T follicular helper cell (primary cell): ENCODE results near the gene CTNNBL1.
"Not testable (repeated sequence)": the region's sequence is repeated elsewhere in the genome, so short reads cannot be mapped to it uniquely, and the experiment has no call there.

ENCODE experiments used
- DNase-seq: peaks from one replicate; pipeline ENCODE4 v3.0.0-alpha.2; 2020; ENCODE audit warnings: low read depth
- total RNA-seq, 2 experiments: gene quantifications; one replicate each; lab custom pipeline; 2026; lab: John Stamatoyannopoulos, UW

Gene CTNNBL1, protein sequence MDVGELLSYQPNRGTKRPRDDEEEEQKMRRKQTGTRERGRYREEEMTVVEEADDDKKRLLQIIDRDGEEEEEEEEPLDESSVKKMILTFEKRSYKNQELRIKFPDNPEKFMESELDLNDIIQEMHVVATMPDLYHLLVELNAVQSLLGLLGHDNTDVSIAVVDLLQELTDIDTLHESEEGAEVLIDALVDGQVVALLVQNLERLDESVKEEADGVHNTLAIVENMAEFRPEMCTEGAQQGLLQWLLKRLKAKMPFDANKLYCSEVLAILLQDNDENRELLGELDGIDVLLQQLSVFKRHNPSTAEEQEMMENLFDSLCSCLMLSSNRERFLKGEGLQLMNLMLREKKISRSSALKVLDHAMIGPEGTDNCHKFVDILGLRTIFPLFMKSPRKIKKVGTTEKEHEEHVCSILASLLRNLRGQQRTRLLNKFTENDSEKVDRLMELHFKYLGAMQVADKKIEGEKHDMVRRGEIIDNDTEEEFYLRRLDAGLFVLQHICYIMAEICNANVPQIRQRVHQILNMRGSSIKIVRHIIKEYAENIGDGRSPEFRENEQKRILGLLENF
- total RNA-seq, result 47.0 to 74.5 reads per million in 2 experiments

DNA sequence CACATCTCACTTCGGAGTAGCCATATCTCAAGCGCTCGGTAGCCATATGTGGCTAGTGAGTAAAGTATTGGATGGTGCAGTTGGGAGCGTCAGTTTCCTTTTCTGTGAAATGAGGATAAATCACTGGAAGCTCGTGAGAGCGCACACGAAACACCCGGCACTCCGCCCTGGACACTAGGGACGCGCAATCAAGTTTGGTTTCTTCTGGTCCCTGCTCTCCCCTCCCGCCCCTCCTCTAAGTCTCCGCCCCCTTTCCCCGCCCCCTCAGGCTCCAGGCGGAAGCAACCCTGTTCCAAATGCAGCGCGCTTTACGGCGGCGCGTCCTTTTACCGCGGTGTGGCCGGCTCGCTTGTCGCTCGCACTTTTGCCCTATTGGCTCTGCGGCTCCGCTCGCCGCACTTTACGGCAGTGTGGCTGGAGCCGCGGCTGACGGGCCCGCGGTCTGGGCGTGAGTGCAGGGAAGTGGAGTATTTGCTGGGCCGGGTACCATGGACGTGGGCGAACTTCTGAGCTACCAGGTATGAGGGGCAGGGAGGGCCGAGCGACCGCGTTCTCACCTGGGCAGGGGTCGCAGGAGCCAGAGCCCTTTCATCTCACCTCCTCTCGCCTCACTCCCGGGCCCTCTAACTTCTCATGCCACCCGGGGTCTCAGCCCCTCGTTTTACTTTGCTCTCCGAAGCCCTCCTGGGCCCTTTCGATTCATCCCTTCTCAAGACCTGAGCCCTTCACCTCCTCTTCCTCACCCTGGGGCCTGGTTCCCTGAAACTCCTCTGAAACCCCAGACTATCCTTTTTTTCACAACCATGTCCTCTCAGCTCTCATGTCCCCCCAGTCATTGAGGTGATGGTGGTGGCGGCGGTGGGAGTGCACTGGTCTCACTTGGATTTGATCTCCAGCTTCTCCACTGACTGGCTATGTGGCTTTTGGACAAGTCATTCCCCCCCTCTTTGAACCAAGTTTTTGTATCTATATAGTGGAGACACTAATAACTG, at the start of gene CTNNBL1:
TSS of gene CTNNBL1 (plus strand) at position 396 of the 992 bp plus-strand sequence. CDS start at position 489, 93 bp downstream.
- DNase-seq, result peak; percentile 94

DNA sequence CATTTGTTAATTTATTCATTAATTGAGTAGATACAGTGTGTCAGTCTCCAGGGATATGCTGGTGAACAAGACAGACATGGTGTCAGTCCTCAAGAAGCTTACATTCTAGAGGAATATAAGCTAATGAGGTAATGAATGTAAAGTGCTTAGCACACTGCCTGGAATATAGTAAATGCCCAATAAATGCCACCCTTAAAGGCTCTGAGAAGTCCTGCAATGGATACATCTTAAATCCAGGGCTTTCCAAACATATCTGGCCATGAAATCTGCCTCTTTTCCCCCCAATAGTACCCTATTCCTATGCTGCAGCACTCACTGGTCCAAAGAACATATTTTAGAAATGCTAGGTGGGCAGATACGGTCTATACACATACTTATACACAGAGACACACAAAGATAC, 49.2 kb upstream of the CTNNBL1 start:
- no peak for DNase-seq

DNA sequence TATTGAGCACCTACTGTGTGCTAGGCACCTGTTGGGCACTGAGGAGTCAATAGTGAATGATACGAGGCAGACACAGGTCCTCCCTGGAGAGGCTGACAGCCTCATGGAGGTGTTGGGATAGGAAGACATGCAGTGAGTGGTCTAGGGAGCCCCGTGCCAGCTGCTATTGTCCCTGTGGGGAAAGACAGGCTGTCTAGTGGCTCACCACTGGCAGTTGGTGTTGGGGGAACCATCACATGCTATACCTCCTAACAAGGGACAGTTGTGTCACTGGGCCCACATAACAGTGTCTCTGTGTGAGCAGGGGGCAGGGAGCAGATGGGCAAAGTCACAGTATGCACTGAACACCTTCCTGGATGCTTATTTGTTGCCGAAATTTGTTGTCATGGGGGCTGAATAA, 45.9 kb upstream of the CTNNBL1 start:
- DNase-seq, result no peak

DNA sequence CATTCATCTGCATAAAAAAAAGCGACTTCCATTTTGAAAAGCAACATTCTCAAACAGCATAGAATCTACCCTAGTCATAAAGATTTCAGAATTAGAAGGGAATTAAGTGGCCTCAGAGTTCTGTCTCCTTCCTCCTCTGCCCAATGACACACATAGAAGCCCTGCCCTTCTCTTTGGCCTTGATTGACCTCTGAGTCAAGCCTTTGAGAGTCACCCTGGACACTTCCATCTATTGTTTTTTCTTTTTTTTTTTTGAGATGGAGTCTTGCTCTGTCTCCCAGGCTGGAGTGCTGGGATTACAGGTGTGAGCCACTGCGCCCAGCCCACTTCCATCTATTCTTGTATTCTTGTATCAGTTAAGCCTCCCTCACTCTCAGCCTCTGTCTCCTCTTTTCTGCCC, 44.8 kb upstream of the CTNNBL1 start:
- no peak for DNase-seq

DNA sequence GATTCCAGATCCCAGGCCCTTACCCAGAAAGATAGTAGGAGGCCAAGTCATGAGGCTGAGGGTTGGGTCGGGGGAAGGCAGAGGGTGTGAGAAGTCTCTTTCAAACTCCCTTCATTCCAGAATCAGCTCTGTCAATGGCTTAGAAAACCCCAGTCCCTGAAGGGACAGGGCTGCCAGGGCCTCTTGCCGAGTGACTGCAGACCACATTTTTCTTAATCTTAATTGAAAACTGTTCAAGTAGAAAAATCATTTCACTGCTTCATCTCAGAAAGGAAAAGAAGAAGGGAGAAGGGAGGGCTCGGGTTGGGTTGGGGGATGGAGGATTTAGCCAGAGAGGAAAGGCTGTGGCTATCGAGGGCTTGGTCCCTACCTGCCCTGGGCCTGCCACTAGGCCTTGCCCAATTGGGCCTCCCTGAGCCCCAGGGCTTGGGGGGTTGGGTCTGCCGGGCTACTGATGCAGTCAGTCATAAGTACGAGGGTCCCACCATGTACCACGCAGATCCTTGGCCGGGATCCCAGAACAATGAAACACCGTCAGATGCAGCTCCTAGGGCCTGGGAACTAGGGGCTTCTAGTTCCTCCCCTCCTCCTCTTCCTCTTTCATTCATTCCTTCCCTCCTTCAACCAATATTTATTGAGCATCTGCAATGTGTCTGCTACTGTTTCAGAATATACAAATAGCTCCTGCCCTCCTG, 44.0 kb upstream of the CTNNBL1 start:
- DNase-seq, result no peak

DNA sequence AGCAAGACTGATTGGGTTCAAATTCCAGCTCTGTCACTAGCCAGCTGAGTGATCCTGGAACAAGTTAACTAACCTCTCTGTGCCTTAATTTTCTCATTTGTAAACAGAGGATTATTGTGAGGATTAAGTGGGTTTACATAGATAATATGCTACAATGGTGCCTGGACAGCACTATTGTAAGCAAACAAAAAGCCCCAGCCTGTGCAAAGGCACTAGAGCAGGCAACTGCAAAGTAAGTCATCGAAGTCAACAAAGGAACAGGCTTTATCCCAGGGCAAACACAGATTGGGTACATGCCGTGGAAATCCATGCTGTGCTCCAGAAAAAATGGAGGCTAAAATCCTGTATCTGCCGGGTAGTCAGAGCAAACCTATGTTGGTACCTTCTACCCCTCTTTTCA, 43.2 kb upstream of the CTNNBL1 start:
- DNase-seq, result no peak

DNA sequence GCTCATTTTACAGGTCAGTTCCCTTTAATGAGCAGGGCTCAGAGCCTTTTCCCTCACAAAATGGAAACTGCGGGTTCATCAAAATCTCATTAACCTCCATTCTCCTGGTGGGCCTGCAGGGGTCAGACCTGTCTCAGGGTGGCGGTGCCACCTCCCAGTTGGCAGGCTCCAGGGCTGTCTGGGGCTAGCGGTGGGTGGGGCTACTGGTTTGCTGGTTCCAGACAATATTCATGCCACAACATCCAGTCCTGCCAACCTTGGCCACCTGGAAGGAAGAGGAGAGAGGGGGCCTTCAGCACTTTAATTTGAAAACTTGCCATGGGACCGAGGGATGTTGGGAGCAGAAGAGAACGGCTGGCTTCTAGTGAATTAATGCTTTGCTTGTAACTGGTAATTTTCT, 41.9 kb upstream of the CTNNBL1 start:
- DNase-seq, result no peak

DNA sequence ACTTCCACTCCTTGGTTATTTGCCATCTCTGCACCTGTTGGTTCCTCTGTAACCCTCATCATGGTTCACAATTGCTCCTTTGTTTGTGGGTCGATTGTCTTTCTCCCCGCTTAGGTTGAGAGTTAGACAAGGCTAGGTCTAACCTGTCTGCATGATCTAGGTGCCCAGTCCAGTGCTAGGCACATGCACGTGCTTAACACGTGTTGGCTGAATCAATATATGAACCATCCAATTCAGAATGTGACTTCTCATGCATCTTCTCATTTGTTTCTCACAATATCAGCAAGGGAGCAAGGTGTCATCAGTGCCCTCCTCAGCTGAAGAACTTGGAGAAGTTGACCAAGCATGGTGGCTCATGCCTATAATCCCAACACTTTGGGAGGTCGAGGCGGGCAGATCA, 36.9 kb upstream of the CTNNBL1 start:
- DNase-seq, result no peak

DNA sequence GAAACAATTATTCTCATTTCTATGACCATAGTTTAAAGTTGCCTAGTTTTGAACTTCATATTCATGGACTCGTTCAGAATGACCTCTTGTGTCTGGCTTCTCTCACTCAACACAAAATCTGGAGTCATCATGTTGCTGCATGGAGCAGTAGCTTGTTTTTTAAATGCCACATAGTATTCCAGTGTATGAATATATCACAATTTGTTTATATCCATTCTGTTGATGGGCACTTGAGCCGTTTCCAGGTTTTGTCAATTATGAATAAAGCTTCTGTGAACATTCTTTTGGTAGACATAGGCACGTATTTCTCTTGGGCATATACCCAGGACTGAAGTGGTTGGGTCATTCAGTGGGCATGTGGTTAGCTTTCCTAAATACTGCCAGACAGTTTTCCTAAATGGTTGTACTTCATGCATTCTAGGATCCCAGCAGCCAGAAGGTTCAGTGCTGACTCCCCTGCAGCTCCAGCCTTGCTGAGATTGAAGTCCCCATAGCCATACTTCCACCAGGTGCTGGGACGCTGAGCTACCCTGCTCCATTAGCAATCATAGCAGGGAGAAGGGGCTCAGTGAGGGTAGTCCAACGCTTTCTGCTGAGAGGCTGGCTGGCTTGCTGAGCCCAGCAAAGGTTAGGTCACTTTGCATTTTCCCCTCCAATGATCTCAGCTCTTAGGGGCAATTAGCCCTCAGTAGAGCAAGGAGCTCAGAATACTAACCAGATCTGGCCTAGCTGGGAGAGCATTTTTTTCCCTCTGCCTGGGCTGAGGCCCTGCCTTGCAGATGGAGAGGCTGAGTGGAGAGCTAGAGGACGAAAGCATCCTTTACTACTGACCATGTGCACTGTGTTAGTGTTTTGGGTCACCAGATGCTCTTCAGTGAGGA, 35.7 kb upstream of the CTNNBL1 start:
- DNase-seq, result no peak

DNA sequence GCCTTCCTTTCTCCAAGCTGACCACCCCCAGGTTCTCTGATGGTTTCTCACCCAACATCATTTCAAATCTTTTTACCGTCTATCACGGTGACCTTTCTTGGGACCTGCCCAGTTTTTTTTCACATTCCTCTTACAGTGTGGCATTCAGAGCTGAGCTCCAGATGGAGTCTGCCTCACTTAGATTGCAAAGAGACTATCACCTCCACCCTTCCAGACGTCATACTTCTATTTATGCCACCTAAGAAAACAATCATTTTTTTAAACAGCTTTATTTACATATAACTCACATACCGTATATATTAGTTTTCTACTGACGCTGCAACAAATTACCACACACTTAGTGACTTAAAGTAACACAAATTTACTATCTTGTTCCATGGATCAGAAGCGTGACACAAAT, 32.3 kb upstream of the CTNNBL1 start:
- no peak for DNase-seq

DNA sequence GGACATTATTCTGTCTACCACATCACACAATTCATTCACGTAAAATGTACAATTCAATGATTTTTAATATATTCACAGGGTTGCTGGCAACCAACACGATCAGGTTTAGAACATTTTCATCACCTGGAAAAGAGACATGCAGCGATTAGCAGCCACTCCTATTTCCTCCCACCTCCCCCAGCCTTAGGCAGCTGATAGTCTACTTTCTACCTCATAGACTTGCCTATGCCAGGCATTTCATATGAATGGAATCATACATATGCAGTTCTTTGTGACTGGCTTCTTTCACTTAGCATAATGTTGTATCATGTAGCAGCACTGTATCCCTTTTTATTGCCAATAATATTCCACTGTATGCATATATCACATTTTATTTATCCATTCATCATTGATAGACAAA, 31.5 kb upstream of the CTNNBL1 start:
- no peak for DNase-seq

DNA sequence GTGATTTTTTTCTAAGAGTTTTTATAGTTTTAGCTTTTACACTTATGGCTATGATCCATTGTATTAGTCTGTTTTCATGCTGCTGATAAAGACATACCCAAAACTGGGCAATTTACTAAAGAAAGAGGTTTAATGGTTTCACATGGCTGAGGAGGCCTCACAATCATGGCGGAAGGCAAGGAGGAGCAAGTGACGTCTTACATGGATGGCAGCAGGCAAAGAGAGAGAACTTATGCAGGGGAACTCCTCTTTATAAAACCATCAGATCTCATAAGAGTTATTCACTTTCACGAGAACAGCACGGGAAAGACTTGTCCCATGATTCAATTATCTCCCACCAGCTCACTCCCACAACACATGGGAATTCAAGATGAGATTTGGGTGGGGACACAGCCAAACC, 29.2 kb upstream of the CTNNBL1 start:
- DNase-seq, result not testable (repeated sequence)

DNA sequence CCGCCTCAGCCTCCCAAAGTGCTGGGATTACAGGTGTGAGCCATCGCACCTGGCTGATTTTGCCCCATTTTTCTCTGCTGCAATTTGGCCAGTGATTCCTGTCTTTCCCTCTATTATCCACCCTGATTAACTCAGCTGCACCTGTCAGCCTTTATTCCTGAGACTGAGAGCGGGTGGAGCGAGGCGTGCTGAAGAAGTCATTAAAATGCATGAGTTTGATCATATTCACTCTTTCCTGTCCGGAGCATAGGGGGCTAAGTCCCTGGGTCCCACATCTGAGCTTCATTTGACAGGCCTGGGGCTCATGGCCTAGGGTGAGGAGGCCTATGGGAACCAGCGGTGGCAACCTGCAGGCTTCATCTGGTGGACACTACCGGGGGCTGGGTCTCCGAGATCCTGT, 25.7 kb upstream of the CTNNBL1 start:
- no peak for DNase-seq

DNA sequence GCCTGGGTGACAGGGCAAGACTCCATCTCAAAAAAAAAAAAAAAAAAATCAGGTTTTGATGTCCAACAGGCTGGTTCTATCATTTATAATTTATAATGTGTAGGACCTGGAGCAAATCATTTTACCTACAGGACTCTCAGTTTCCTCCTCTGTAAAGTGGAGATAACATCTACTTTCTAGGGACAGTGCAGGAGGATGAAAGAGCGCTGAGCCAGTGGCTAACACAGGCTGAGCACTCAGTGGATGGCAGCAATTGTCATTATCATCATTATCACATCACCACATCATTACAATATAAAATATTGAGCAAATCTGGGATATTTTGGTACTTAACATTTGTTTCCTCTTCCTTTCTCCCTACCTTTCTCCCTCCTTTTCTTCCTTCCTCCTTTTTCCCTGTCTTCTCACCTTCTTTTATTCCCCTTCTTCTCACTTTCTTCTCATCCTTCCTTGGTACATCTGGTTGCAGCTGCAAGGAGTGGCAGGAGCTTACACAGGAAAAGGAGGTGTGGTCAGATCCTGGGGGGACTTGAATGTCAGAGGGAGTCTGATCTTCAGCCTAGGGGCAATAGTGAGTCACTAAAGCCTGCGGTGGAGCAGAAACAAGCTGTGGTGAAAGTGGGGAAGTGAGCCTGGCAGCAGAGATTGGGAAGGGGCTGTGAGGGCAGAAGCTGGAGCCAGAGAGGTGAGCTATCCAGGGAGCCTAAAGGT, 24.6 kb upstream of the CTNNBL1 start:
- no peak for DNase-seq

DNA sequence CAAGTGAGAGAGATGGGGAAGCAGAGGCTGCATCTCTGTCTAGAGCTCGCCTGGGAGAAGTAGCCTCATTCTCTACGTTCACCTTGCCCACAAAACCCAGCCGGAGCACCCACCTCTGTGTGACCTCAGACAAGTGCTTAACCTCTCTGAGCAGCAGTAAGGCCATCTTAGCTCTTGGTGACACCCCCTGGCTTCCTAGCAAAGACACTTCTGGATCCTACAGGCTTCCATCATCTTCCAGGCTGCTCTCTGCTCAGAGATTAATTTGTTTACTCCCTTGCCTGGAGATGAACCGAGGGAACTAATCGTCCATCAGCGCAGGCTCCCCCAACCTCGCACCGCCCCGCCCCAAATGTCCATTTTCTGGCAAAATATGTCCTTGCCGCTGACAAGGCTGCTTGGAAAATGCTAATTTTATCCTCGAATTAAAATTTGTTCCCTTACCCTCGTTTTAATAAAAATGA, 24.0 kb upstream of the CTNNBL1 start:
- no peak for DNase-seq

DNA sequence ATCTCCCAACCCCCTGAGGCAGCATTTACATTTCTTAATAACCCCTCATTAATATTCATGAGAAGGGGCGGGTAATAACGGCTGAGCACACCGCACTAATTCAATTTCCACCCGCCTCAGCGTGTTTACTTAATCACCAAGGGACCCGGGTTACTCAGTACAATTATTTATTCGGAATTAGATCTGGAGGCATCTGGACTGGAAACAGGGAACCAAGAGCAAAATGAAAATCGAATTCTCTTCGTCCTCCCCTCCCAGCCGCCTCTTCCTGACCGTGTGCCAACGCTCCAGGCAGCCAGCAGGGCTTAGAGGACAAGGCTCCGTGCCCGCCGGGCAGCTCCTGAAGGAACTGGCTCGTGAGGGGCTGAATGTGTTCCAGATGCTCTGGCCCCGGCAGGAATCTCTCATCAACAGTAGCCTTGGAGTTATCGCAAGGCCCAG, 23.5 kb upstream of the CTNNBL1 start:
- DNase-seq, result no peak

DNA sequence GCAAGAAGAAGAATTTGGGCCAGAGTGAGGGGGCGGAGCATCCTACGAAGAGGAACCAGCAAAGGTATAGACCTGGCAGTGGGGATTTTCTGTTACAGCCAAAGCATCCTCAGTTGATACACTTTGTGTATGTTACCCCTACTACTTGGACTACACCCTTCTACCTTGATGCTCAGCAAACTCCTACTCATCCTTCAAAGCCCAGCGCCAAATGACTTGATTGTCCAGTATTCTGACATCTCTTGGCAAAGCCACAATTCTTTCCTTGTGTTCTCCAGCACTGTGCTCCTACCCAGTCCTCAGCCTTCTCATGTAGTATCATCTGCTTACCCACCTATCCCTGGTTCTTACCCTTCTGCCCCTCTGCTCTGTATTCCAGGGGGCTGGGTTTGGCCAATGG, 21.7 kb upstream of the CTNNBL1 start:
- DNase-seq, result no peak

DNA sequence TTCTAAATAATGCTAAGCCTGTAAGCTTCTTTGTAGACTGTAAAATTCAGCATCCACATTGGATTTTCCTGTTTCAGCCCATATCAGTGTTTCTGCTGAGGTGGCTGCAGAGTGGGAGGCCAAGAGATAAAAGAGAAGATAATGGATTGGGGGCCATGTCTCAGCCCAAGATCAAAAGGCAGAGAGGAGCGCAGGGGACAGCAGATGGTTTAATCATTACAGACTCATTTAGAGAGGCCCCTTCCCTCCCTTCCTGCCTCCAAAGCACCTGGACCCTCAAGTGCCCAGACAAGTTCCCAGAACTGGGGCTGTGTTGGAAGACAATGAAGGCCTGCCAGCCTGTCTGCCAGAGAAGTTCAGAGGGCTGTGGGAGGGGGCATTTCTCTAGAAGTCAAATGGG, 20.4 kb upstream of the CTNNBL1 start:
- DNase-seq, result no peak

DNA sequence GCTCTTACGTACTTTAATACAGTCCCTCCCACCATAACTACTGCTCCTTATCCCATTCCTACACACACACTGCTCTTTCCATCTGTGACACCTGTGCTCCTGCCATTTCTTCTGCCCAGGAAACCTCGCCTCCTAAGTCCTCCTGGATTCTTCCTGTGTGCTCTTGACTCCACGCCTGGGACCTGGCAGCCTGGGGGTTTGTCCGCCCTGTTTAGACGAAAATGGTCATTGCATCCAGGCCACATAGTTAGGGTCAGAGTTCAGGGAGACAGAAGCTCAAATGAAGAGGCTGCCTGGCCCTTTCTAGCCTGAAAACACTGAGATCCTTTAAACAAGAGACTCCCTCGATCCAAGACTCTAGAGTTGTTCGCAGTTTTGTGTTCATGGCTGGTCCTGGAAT, 17.4 kb upstream of the CTNNBL1 start:
- DNase-seq, result no peak
